VCaP (cell line): ENCODE data around the gene SKP1.

Experiments
- H3K27ac ChIP-seq: fragments of 450-650 bp; 2 replicates; pipeline ENCODE4 v1.5.1; 2017
- TF ChIP-seq, protein P1 (sequence below): fragments of 450-650 bp; conservative IDR thresholded peaks from 2 replicates; pipeline ENCODE4 v1.5.1; 2017; ENCODE audit warnings: mild to moderate bottlenecking, moderate library complexity

Gene SKP1

DNA sequence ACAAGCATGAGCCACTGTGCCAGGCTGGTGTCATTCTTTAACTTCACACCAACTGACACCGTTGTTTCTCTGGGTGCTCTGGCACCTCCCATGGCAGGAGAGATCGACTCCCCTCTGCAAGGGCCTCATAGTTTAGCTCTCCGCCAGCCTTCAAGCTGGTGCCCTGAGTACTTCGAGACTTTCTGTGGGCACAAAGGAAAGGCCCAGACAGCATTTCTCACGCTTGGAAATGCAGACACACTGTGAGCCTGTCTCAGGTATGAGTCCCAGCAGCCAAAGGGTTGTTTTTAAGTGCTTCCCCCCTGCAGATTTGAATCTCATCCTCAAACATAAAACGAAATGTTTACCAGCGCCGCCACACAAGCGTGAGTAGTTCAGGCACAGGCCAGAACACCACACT lies 73.4 kb downstream of the SKP1 start:
- no peak overlapping the region for H3K27ac ChIP-seq
- TF ChIP-seq, protein P1, sequence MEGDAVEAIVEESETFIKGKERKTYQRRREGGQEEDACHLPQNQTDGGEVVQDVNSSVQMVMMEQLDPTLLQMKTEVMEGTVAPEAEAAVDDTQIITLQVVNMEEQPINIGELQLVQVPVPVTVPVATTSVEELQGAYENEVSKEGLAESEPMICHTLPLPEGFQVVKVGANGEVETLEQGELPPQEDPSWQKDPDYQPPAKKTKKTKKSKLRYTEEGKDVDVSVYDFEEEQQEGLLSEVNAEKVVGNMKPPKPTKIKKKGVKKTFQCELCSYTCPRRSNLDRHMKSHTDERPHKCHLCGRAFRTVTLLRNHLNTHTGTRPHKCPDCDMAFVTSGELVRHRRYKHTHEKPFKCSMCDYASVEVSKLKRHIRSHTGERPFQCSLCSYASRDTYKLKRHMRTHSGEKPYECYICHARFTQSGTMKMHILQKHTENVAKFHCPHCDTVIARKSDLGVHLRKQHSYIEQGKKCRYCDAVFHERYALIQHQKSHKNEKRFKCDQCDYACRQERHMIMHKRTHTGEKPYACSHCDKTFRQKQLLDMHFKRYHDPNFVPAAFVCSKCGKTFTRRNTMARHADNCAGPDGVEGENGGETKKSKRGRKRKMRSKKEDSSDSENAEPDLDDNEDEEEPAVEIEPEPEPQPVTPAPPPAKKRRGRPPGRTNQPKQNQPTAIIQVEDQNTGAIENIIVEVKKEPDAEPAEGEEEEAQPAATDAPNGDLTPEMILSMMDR, result no peak

DNA sequence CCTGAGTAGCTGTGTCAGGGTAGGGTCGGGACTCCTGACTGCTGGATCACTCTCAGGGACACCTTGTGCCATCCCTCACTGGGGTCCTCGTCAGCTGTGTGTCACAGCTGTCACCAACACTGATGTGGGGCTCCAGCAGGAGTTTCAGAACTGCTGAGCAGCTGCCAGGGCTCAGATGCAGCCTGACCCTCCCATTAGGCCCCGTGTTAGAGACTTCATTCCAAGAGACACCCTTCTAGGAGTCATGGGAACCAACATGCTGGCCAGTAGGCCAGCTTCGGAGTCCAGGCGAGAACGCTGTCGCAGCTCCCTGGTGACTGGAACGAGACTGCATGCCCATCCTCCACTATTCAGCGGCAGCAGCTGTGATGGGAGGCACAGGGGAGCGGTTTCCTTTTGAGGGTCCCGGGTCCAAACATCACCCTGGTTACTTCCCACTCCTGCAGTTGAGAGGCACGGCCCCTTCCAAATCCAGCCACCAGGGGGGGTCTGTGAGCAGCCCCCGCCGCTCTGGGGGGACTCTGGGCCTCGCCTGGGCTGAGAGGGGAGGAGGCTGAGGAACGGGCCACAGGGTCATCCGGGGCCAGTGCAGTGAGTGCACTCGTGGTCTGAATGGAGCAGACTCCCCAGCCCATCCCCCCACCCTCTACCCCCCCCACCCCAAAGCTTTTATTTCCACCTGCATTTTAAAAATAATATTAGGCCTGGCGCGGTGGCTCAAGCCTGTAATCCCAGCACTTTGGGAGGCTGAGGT lies 74.9 kb downstream of the SKP1 start:
- TF ChIP-seq, protein P1, result peak; percentile 86
- no peak overlapping the region for H3K27ac ChIP-seq

DNA sequence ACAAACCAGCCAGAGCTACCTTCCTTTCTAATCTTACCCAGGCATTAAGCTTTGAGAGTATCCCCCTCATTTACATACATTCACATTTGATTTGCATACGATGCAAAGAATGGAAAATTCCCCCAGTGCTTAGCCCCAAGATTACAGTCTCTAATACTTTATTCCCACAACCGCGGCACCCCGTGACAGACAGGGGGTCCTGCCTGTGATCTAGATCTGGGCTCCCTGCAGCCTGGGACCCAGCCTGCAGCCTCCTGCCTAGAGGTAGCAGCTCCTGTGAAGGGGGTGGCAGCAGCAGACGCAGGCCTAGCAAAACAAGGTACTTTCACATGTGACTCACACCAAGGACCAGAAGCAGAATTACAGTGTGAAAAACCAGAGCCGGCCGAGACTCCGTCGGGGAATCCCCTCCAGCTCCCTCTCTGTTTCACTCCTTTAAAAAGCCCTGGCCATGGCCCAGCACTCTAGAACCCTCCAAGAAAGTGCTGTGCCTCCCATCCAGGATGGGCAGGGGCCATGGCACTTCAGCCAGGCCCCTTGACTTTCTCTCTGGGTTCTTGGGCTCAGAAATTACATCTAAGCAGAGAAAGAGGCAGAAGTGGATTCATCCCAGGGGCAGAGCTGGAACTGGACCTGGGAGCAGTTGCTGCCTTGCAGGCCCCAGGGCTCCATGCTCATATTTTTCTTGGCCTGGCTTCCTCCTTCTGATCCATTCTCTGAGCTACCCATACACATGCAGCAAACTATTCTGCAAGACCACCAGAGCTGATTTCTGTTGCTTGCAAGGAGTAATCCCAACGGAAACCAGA lies 76.3 kb downstream of the SKP1 start:
- no peak overlapping the region for H3K27ac ChIP-seq

DNA sequence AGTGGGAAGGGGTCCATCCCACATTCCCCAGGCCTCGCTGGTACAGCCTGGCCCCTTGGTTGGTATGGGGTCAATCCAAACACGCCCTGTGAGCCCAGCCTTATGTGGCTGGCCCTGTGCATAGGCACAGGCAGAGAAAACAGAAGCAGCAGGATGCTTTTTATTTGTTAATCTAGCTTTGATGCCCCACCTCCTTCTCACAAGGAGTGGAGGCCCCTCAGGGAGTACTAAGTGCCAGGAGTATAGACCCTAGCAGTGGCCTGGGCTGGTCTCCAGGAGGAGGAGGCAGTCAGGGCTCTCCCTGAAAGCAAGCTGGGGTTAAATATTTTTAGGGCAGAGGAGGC lies 76.8 kb downstream of the SKP1 start:
- no peak overlapping the region for H3K27ac ChIP-seq
- TF ChIP-seq, protein P1, result no peak

More for the DNA sequence above, 76.3 kb downstream of the SKP1 start:
- TF ChIP-seq, protein P1, result no peak

DNA sequence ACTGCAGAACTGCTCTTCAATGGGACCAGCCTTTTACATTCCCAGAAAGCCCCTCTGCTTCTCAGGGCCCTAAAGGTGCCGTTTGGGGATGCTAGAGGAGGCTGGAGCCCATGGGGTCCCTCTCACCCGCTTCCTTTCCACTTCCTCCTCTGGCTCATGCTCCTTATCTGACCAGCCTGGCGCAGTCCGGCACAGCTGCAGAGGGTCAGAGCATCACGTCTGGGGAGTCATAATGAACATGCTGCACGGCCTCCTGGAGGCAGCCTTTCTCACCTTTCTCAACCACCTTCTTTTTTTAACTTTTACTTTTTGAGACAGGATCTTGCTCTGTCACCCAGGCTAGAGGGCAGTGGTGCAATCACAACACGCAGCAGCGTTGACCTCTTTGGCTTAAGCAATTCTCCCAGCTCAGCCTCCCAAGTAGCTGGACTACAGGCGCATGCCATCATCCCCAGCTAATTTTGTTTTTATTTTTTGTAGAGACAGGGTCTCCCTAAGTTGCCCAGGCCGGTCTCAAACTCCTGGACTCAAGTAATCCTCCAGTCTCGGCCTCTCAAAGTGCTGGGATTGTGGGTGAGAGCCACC lies 77.4 kb downstream of the SKP1 start:
- no peak overlapping the region for H3K27ac ChIP-seq
- TF ChIP-seq, protein P1, result no peak
